Body of pancreas (tissue), 4 donors: ENCODE results near the gene PRELP. TPM values are rescaled to one million over a fixed set of nuclear protein-coding genes. Genes with fewer than 3 reads are reported as not detected.

Source experiments
- ATAC-seq: fragments of 150-250 bp; one replicate; pipeline ENCODE4 v1.9.1; 2016
- DNase-seq, 4 donors: peaks; one replicate each; pipeline ENCODE4 v3.0.0-alpha.2; 2019
- H3K27ac ChIP-seq, 4 donors: fragments of 200-600 bp; sonication (generic); 1 replicate in 3 of 4; 2 replicates in 1 of 4; pipeline versions ENCODE4 v1.5.1 to v1.6.1; 2016 to 2019; ENCODE audit warnings: mild to moderate bottlenecking in 1 of 4, mixed read lengths in 1 of 4, moderate library complexity in 1 of 4
- H3K27me3 ChIP-seq, 2 donors: fragments of 200-600 bp; sonication (generic); one replicate each; pipeline ENCODE4 v1.6.0; 2016; ENCODE audit warnings: mild to moderate bottlenecking in 1 of 2
- H3K36me3 ChIP-seq, 2 donors: fragments of 200-600 bp; sonication (generic); replicated peaks in 1 of 2; 2 replicates each; pipeline ENCODE4 v1.5.1; 2016; ENCODE audit warnings: low read depth in 2 of 2; ENCODE audit not compliant: insufficient read depth in 1 of 2
- H3K4me1 ChIP-seq: fragments of 200-600 bp; sonication (generic); one replicate; pipeline ENCODE4 v1.6.0; 2016
- H3K4me3 ChIP-seq, 2 donors: fragments of 200-600 bp; sonication (generic); 1 replicate in 1 of 2; 2 replicates in 1 of 2; pipeline ENCODE4 v1.5.1; 2016 to 2019
- H3K9me3 ChIP-seq, 3 donors: fragments of 200-600 bp; sonication (generic); 1 replicate in 2 of 3; 2 replicates in 1 of 3; pipeline ENCODE4 v1.5.1; 2016
- CTCF ChIP-seq, 7 experiments: fragments of 450-650 bp in 4 of 7; fragments of 200-600 bp in 3 of 7; sonication (generic) in 3 of 7; IDR thresholded peaks; one replicate each; pipeline ENCODE4 v1.5.1; 2016 to 2019; ENCODE audit warnings: antibody characterized with exemption in 7 of 7
- POLR2A ChIP-seq, 3 donors: fragments of 450-650 bp; IDR thresholded peaks; one replicate each; pipeline ENCODE4 v1.6.1; 2016; ENCODE audit warnings: antibody characterized with exemption in 3 of 3, mild to moderate bottlenecking in 2 of 3
- WGBS, 2 donors: methylation state at CpG; one replicate each; pipeline ENCODE4 v1.1.5; 2017; 5-methylcytosine and 5-hydroxymethylcytosine counted together
- intact Hi-C: fragments of 100-400 bp; cut with DNase I; formaldehyde crosslinking; loops from one replicate; pipeline ENCODE4 v1.15.1; 2023
- total RNA-seq, 2 donors: library from RNA; depleted of rRNA; stranded (reverse); fragments of >200 nt; gene quantifications; one replicate each; pipeline ENCODE4 v1.1.0, GENCODE V29; 2016

Gene PRELP
- total RNA-seq, 2 donors from 2014 or later: 14.8 to 28.0 TPM

GRCh38 chr1:203480525-203481084 is 5.0 kb downstream of the PRELP start:
- Histone ChIP-seq H3K4me3 (no peak overlapping the region), H3K4me1 (no peaks in the 10 kb centered on the region), H3K36me3 (no peaks in the 10 kb centered on the region), H3K27me3 (no peaks in the 10 kb centered on the region), H3K27ac (peak overlapping the region in 3 of 4 donors; percentile 5 to 31 (median 7)), H3K9me3 (no peaks in the 10 kb centered on the region)
- intact Hi-C loops: loop anchor here (5.0 kb wide), 1 partner anchor 133 kb away; no protein-coding TSS in a partner anchor
- WGBS, 2 donors: 26 to 33% methylated on average over 4 to 6 of the region's 6 CpGs
- TF ChIP-seq POLR2A (IDR thresholded peaks at IDR 0.05): no peak
- no peak for TF ChIP-seq CTCF (IDR thresholded peaks at IDR 0.05)
- ATAC-seq: peak; percentile 62
- peak; percentile 15 to 69 (median 54) for DNase-seq

- intact Hi-C loops: loop anchor here (5.0 kb wide), 1 partner anchor 134 kb away; no protein-coding TSS in a partner anchor
- no peaks in the 10 kb centered on the region for H3K36me3 ChIP-seq
- no peak overlapping the region for H3K4me3 ChIP-seq
- TF ChIP-seq POLR2A (IDR thresholded peaks at IDR 0.05) (no peak), CTCF (IDR thresholded peaks at IDR 0.05) (no peak)
- H3K9me3 ChIP-seq: no peaks in the 10 kb centered on the region
- WGBS, 2 donors: 55 to 60% methylated on average over 1 of the region's 1 CpG
- no peaks in the 10 kb centered on the region for H3K27me3 ChIP-seq
- ATAC-seq: no peak
- H3K4me1 ChIP-seq: no peaks in the 10 kb centered on the region
- peak overlapping the region in 1 of 4 donors; percentile 31 for H3K27ac ChIP-seq
- DNase-seq: no peak
Observed at GRCh38 chr1:203481196-203481595, 5.6 kb downstream of the PRELP start.

GRCh38 chr1:203486618-203487370 is 11.2 kb downstream of the PRELP start:
- no peak for TF ChIP-seq POLR2A (IDR thresholded peaks at IDR 0.05)
- TF ChIP-seq CTCF (IDR thresholded peaks at IDR 0.05): no peak
- intact Hi-C loops: no loop called here
- Histone ChIP-seq H3K36me3 (no peaks in the 10 kb centered on the region), H3K9me3 (no peaks in the 10 kb centered on the region), H3K4me1 (peaks cover 11% of the 10 kb centered on the region), H3K27ac (peak overlapping the region in 3 of 4 donors; percentile 39 to 50 (median 40)), H3K4me3 (no peak overlapping the region), H3K27me3 (no peaks in the 10 kb centered on the region)
- WGBS, 2 donors: 86 to 87% methylated on average over 26 to 28 of the region's 28 CpGs
- DNase-seq (no peak), ATAC-seq (peak; percentile 15)

GRCh38 chr1:203488539-203488938 is 12.9 kb downstream of the PRELP start:
- Histone ChIP-seq H3K4me3 (no peak overlapping the region), H3K4me1 (peaks cover 11% of the 10 kb centered on the region), H3K36me3 (no peaks in the 10 kb centered on the region), H3K27ac (no peak overlapping the region), H3K9me3 (no peaks in the 10 kb centered on the region), H3K27me3 (no peaks in the 10 kb centered on the region)
- TF ChIP-seq CTCF (IDR thresholded peaks at IDR 0.05): no peak
- no peak for TF ChIP-seq POLR2A (IDR thresholded peaks at IDR 0.05)
- intact Hi-C loops: no loop called here
- ATAC-seq: no peak
- no peak for DNase-seq
- 54 to 67% methylated on average over 7 of the region's 7 CpGs for WGBS, 2 donors
